PFSK-1 (cell line): Measurements from ENCODE around the gene GFOD1.

Experiments used
- POLR2AphosphoS5 ChIP-seq: IDR thresholded peaks from 2 replicates; pipeline ENCODE4 v1.6.1; 2012; ENCODE audit warnings: low read depth, mild to moderate bottlenecking, control low read depth, low read length, moderate library complexity
- REST ChIP-seq, 2 experiments: IDR thresholded peaks; 2 replicates each; pipeline versions ENCODE4 v1.6.1 to v1.8.0; 2011 to 2012; ENCODE audit warnings: low read depth in 2 of 2, low read length in 2 of 2, control low read depth in 1 of 2, inconsistent platforms in 1 of 2, mild to moderate bottlenecking in 1 of 2, moderate library complexity in 1 of 2; ENCODE audit not compliant: insufficient read depth in 1 of 2
- SIN3A ChIP-seq: IDR thresholded peaks from 2 replicates; pipeline ENCODE4 v1.6.1; 2012; ENCODE audit warnings: mild to moderate bottlenecking, low read length, moderate library complexity, borderline replicate concordance; ENCODE audit not compliant: insufficient read depth
- TAF1 ChIP-seq: IDR thresholded peaks from 2 replicates; pipeline ENCODE4 v1.6.1; 2012; ENCODE audit warnings: low read length, control low read depth, borderline replicate concordance; ENCODE audit not compliant: insufficient read depth

GRCh38 chr6:13446381-13446780, 41.0 kb downstream of the GFOD1 start:
- TF ChIP-seq POLR2AphosphoS5: no peak
- TF ChIP-seq REST (IDR thresholded peaks at IDR 0.05; ENCODE audit: insufficient read depth in 1 of 2, low read depth in 2 of 2, low read length in 2 of 2): no peak
- TF ChIP-seq TAF1: no peak
- no peak for TF ChIP-seq SIN3A
